T-cell (primary cell): ENCODE results near the gene UTP4. TPM values are rescaled to one million over a fixed set of nuclear protein-coding genes. Genes with fewer than 3 reads are reported as not detected.
"Not testable (repeated sequence)": the region's sequence is repeated elsewhere in the genome, so short reads cannot be mapped to it uniquely, and the experiment has no call there.

Experiments used
- ATAC-seq, 4 experiments: fragments of 200-7000 bp in 3 of 4; fragments of 150-1000 bp in 1 of 4; cut with Tn5 transposase; replicated peaks in 1 of 4; 1 replicate in 3 of 4; 2 replicates in 1 of 4; pipeline ENCODE4 v1.10.0; 2021; ENCODE audit warnings: moderate library complexity in 3 of 4, mild to moderate bottlenecking in 2 of 4, moderate number of reproducible peaks in 1 of 4
- CTCF ChIA-PET, 2 donors: fragments of 300-600 bp; sonication (Branson Sonifier 250); formaldehyde crosslinking; loops; one replicate each; lab custom pipeline; 2022; ENCODE audit warnings: antibody characterized with exemption in 2 of 2; lab: Charles Lee
- POLR2A ChIA-PET, 2 donors: fragments of 300-600 bp; sonication (Branson Sonifier 250); formaldehyde crosslinking; loops; one replicate each; lab custom pipeline; 2022; ENCODE audit warnings: antibody characterized with exemption in 2 of 2; lab: Charles Lee
- DNase-seq, 35 experiments: peaks; one replicate each; pipeline versions ENCODE4 v3.0.0 to v3.0.0-alpha.2; 2013 to 2023
- H3K27ac ChIP-seq: one replicate; pipeline ENCODE4 v1.5.1; 2013; ENCODE audit warnings: low read length
- H3K27me3 ChIP-seq, 2 experiments: replicated peaks in 1 of 2; 1 replicate in 1 of 2; 2 replicates in 1 of 2; pipeline versions ENCODE4 v1.6.1 to v1.7.0; 2013; ENCODE audit warnings: low read length in 1 of 2, mixed read lengths in 1 of 2; ENCODE audit not compliant: control insufficient read depth in 2 of 2, insufficient read depth in 2 of 2; ENCODE audit errors: extremely low read depth in 1 of 2
- H3K36me3 ChIP-seq, 2 donors: 1 replicate in 1 of 2; 2 replicates in 1 of 2; pipeline versions ENCODE4 v1.6.1 to v1.7.0; 2013; ENCODE audit warnings: low read length in 1 of 2; ENCODE audit not compliant: control insufficient read depth in 2 of 2, insufficient read depth in 1 of 2; ENCODE audit errors: extremely low read depth in 1 of 2
- H3K4me1 ChIP-seq, 2 experiments: 1 replicate in 1 of 2; 2 replicates in 1 of 2; pipeline versions ENCODE4 v1.6.1 to v1.7.0; 2013; ENCODE audit warnings: low read length in 2 of 2, mixed read lengths in 1 of 2; ENCODE audit not compliant: insufficient read depth in 2 of 2, control insufficient read depth in 1 of 2; ENCODE audit errors: extremely low read depth in 1 of 2
- H3K4me3 ChIP-seq, 2 donors: 1 replicate in 1 of 2; 2 replicates in 1 of 2; pipeline versions ENCODE4 v1.5.1 to v1.7.0; 2013; ENCODE audit warnings: mild to moderate bottlenecking in 2 of 2, low read length in 1 of 2, moderate library complexity in 1 of 2; ENCODE audit not compliant: control insufficient read depth in 1 of 2; ENCODE audit errors: extremely low read depth in 1 of 2
- H3K9me3 ChIP-seq: 2 replicates; pipeline ENCODE4 v1.7.0; 2013
- H3K27ac Mint-ChIP-seq, 2 donors: one replicate each; pipeline ENCODE4 v1.8.0; 2020 to 2021; ENCODE audit warnings: mild to moderate bottlenecking in 2 of 2, mixed read lengths in 2 of 2
- H3K27me3 Mint-ChIP-seq, 2 donors: one replicate each; pipeline ENCODE4 v1.8.0; 2021 to 2022; ENCODE audit warnings: mixed read lengths in 2 of 2
- H3K36me3 Mint-ChIP-seq: one replicate; pipeline ENCODE4 v1.8.0; 2021; ENCODE audit warnings: mixed read lengths
- H3K4me1 Mint-ChIP-seq, 3 donors: one replicate each; pipeline ENCODE4 v1.8.0; 2020 to 2022; ENCODE audit warnings: mixed read lengths in 3 of 3, mild to moderate bottlenecking in 1 of 3
- H3K4me3 Mint-ChIP-seq, 3 donors: one replicate each; pipeline ENCODE4 v1.8.0; 2020 to 2022; ENCODE audit warnings: mild to moderate bottlenecking in 3 of 3, mixed read lengths in 3 of 3, moderate library complexity in 3 of 3
- H3K9me3 Mint-ChIP-seq, 3 donors: one replicate each; pipeline ENCODE4 v1.8.0; 2020 to 2022; ENCODE audit warnings: mixed read lengths in 3 of 3
- WGBS: methylation state at CpG from one replicate; pipeline ENCODE4 v1.1.5; 2013; ENCODE audit warnings: missing lambda C conversion rate; ENCODE audit not compliant: insufficient coverage; 5-methylcytosine and 5-hydroxymethylcytosine counted together
- total RNA-seq, 35 experiments: library from RNA in 6 of 35; stranded (reverse) in 6 of 35; fragments of 120-200 nt in 1 of 35; gene quantifications; one replicate each; pipeline versions ENCODE4 v1.2.1 to v1.2.4 and lab custom pipeline; 2013 to 2026

Gene UTP4
- total RNA-seq, 5 donors from 2014 or later (not counting 1 experiment from before 2014, with no cell fraction given): 30.3 to 42.5 (median 37.8) TPM

- not testable (repeated sequence) for H3K27me3 ChIP-seq, ATAC-seq, H3K9me3 Mint-ChIP-seq, H3K4me3 ChIP-seq, H3K4me3 Mint-ChIP-seq, H3K9me3 ChIP-seq, DNase-seq, H3K27ac ChIP-seq, H3K4me1 ChIP-seq, H3K27ac Mint-ChIP-seq, H3K27me3 Mint-ChIP-seq
- Mint-ChIP-seq H3K4me1 (peaks cover 23 to 30% (median 30%) of the 10 kb centered on the region in 3 donors), H3K36me3 (peaks cover 15% of the 10 kb centered on the region)
- POLR2A ChIA-PET: interaction anchor here in 1 of 2 donors (0.5 kb wide), 1 partner anchor 28 kb away, joined by 3 read pairs; no protein-coding TSS in a partner anchor
- peaks cover 3 to 30% of the 10 kb centered on the region in 2 donors for H3K36me3 ChIP-seq
- CTCF ChIA-PET: interaction anchor here (0.6 to 2.4 kb wide), 15 partner anchors 8 to 1662 kb away, joined by 3 to 11 read pairs (median 5); partner anchors contain the start of genes CHTF8 (in 1 of the 2) and UTP4 (in 1 of the 2)
- WGBS: no CpG with 5 or more reads among the region's 8 CpGs
Measured at GRCh38 chr16:69124406-69124805, 8.0 kb upstream of the UTP4 start.

GRCh38 chr16:69124961-69125360 is 7.5 kb upstream of the UTP4 start:
- peaks cover under 1 to 24% of the 10 kb centered on the region in 2 donors for H3K36me3 ChIP-seq
- 98% methylated on average over 9 of the region's 14 CpGs for WGBS
- H3K4me3 ChIP-seq, H3K9me3 ChIP-seq, H3K27ac ChIP-seq, H3K27me3 Mint-ChIP-seq, H3K27me3 ChIP-seq, ATAC-seq, DNase-seq, H3K4me3 Mint-ChIP-seq, H3K27ac Mint-ChIP-seq, H3K9me3 Mint-ChIP-seq, H3K4me1 ChIP-seq: not testable (repeated sequence)
- peaks cover 15% of the 10 kb centered on the region for H3K36me3 Mint-ChIP-seq
- H3K4me1 Mint-ChIP-seq: peaks cover 28 to 36% (median 35%) of the 10 kb centered on the region in 3 donors
- POLR2A ChIA-PET: interaction anchor here in 1 of 2 donors (0.5 kb wide), 1 partner anchor 28 kb away, joined by 3 read pairs; no protein-coding TSS in a partner anchor
- CTCF ChIA-PET: interaction anchor here (0.5 to 2.4 kb wide), 7 partner anchors 13 to 597 kb away, joined by 3 to 11 read pairs (median 4); no protein-coding TSS in a partner anchor

- 100% methylated on average over 2 of the region's 3 CpGs for WGBS
- peaks cover 5% of the 10 kb centered on the region for H3K36me3 Mint-ChIP-seq
- no peaks in the 10 kb centered on the region for H3K27me3 Mint-ChIP-seq
- no peak overlapping the region for H3K4me3 Mint-ChIP-seq
- H3K36me3 ChIP-seq: peaks cover 0 to 12% of the 10 kb centered on the region in 2 donors
- peaks cover 40 to 48% (median 48%) of the 10 kb centered on the region in 3 donors for H3K4me1 Mint-ChIP-seq
- no peak for DNase-seq
- CTCF ChIA-PET: no interaction called here
- H3K27ac ChIP-seq: no peak overlapping the region
- no peak overlapping the region for H3K4me3 ChIP-seq
- POLR2A ChIA-PET: interaction anchor here in 1 of 2 donors (0.5 kb wide), 1 partner anchor 252 kb away, joined by 5 read pairs; no protein-coding TSS in a partner anchor
- H3K27ac Mint-ChIP-seq: peak overlapping the region in 1 of 2 donors; percentile 55
- H3K4me1 ChIP-seq: peaks cover 4 to 8% of the 10 kb centered on the region in 2 experiments
- ATAC-seq: no peak
- no peaks in the 10 kb centered on the region for H3K27me3 ChIP-seq
- no peaks in the 10 kb centered on the region for H3K9me3 Mint-ChIP-seq
- no peaks in the 10 kb centered on the region for H3K9me3 ChIP-seq
Measured at GRCh38 chr16:69126221-69126620, 6.2 kb upstream of the UTP4 start.

GRCh38 chr16:69126801-69127200 is 5.6 kb upstream of the UTP4 start:
- H3K27me3 ChIP-seq, H3K4me3 ChIP-seq, H3K9me3 ChIP-seq, H3K27ac ChIP-seq, H3K36me3 Mint-ChIP-seq, H3K27me3 Mint-ChIP-seq, H3K9me3 Mint-ChIP-seq, H3K4me3 Mint-ChIP-seq, ATAC-seq, DNase-seq: not testable (repeated sequence)
- peaks cover 8 to 10% of the 10 kb centered on the region in 2 experiments for H3K4me1 ChIP-seq
- ChIA-PET POLR2A (interaction anchor here in 1 of 2 donors (0.6 kb wide), 2 partner anchors 118 to 269 kb away, joined by 3 to 14 read pairs; no protein-coding TSS in a partner anchor), CTCF (interaction anchor here (0.6 to 1.3 kb wide), 4 partner anchors 211 to 1378 kb away, joined by 3 to 12 read pairs (median 4); no protein-coding TSS in a partner anchor)
- WGBS: 100% methylated on average over 2 of the region's 10 CpGs
- H3K36me3 ChIP-seq: peaks cover 0 to 10% of the 10 kb centered on the region in 2 donors
- Mint-ChIP-seq H3K4me1 (peaks cover 45 to 54% (median 51%) of the 10 kb centered on the region in 3 donors), H3K27ac (peak overlapping the region in 1 of 2 donors; percentile 55)

GRCh38 chr16:69127966-69128510 is 4.4 kb upstream of the UTP4 start:
- H3K9me3 Mint-ChIP-seq: no peaks in the 10 kb centered on the region
- no peak overlapping the region for H3K4me3 Mint-ChIP-seq
- no peaks in the 10 kb centered on the region for H3K27me3 Mint-ChIP-seq
- Histone ChIP-seq H3K36me3 (peaks cover 0 to 10% of the 10 kb centered on the region in 2 donors), H3K27ac (no peak overlapping the region), H3K27me3 (no peaks in the 10 kb centered on the region), H3K9me3 (no peaks in the 10 kb centered on the region), H3K4me1 (peaks cover 10 to 14% of the 10 kb centered on the region in 2 experiments), H3K4me3 (no peak overlapping the region)
- CTCF ChIA-PET: interaction anchor here (0.6 to 1.3 kb wide), 5 partner anchors 63 to 603 kb away, joined by 3 to 9 read pairs (median 3); no protein-coding TSS in a partner anchor
- H3K4me1 Mint-ChIP-seq: peaks cover 49 to 59% (median 55%) of the 10 kb centered on the region in 3 donors
- DNase-seq (no peak), ATAC-seq (no peak)
- no peak overlapping the region for H3K27ac Mint-ChIP-seq
- POLR2A ChIA-PET: interaction anchor here in 1 of 2 donors (0.6 to 0.7 kb wide), 3 partner anchors 182 to 1392 kb away, joined by 3 to 8 read pairs (median 4); no protein-coding TSS in a partner anchor
- H3K36me3 Mint-ChIP-seq: peaks cover 2% of the 10 kb centered on the region
- WGBS: 100% methylated on average over 5 of the region's 12 CpGs

GRCh38 chr16:69130461-69130860 is 2.0 kb upstream of the UTP4 start:
- no peaks in the 10 kb centered on the region for H3K27me3 ChIP-seq
- no CpG with 5 or more reads among the region's 6 CpGs for WGBS
- Mint-ChIP-seq H3K9me3 (no peaks in the 10 kb centered on the region), H3K4me3 (peak overlapping the region; percentile 92 to 95 (median 94)), H3K36me3 (peaks cover 2% of the 10 kb centered on the region), H3K27ac (peak overlapping the region in 1 of 2 donors; percentile 87), H3K4me1 (peaks cover 64 to 70% (median 68%) of the 10 kb centered on the region in 3 donors), H3K27me3 (no peaks in the 10 kb centered on the region)
- ChIA-PET POLR2A (no interaction called here), CTCF (interaction anchor here (0.5 to 0.6 kb wide), 4 partner anchors 14 to 1124 kb away, joined by 3 to 6 read pairs (median 4); no protein-coding TSS in a partner anchor)
- H3K27ac ChIP-seq: peak overlapping the region; percentile 22
- ATAC-seq: no peak
- H3K4me3 ChIP-seq: no peak overlapping the region
- peaks cover 2 to 10% of the 10 kb centered on the region in 2 donors for H3K36me3 ChIP-seq
- DNase-seq: no peak
- peaks cover 16 to 20% of the 10 kb centered on the region in 2 experiments for H3K4me1 ChIP-seq
- H3K9me3 ChIP-seq: no peaks in the 10 kb centered on the region
